Dedifferentiated amniotic fluid mesenchymal stem cell (primary cell): ENCODE data around the gene SCPEP1.

Source experiments
- DNase-seq: peaks from one replicate; pipeline ENCODE4 v3.0.0-alpha.2; 2016; ENCODE audit errors: extremely low spot score

SCPEP1 gene

DNA sequence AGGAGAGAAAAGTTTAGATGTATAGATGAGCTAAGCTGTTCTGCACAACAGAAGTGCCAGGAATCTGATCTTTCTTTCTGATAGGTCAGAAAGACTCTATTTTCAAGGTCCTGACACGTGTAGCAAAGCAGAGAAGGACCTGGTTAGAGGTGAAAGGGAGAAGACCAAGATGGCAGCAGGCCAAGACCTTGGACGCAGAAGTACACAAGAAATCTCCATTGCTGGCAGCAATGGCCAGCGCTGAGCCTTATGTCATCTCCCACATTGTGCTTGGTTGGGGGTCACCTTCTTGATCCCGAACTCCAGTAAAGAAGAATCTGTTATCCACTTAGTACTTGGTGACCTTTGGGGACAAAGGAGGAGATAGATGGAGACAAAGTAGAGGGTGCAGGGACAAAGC, 65.3 kb downstream of the SCPEP1 start:
- DNase-seq: no peak

DNA sequence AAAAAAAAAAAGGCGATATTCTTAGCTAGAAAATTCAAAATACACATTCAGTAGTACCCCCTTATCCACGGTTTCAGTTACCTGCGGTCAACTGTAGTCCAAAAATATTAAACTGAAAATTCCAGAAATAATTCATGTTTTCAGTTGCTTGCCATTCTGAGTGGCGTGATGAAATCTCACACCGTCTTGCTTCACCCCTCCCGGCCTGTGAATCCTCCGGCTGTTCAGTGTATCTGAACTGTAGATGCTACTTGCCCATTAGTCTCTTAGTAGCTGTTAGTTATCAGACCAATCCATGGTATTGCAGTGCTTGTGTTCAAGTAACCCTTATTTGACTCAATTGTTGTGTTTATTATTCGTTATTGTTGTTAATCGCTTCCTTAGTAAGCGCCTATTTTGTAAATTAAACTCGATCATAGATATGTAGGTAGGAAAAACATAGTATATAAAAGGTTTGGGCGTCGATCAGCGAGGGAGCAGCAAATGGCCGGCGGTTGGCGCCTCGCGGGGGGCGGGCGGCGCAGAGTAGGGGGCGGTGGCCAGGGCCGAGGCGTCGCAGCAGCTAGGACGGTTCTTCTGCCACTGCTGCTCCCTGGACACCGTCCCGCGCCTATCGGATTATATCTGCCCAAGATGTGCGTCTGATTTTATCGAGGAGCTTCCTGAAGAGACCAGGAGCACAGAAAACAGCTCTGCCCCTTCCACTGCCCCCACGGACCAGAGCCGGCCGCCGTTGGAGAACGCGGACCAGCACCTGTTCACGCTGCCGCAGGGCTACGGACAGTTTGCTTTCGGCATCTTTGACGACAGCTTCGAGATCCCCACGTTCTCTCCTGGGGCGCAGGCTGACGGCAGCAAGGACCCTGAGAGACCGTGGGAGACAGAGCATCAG, 67.3 kb downstream of the SCPEP1 start:
- DNase-seq: no peak

DNA sequence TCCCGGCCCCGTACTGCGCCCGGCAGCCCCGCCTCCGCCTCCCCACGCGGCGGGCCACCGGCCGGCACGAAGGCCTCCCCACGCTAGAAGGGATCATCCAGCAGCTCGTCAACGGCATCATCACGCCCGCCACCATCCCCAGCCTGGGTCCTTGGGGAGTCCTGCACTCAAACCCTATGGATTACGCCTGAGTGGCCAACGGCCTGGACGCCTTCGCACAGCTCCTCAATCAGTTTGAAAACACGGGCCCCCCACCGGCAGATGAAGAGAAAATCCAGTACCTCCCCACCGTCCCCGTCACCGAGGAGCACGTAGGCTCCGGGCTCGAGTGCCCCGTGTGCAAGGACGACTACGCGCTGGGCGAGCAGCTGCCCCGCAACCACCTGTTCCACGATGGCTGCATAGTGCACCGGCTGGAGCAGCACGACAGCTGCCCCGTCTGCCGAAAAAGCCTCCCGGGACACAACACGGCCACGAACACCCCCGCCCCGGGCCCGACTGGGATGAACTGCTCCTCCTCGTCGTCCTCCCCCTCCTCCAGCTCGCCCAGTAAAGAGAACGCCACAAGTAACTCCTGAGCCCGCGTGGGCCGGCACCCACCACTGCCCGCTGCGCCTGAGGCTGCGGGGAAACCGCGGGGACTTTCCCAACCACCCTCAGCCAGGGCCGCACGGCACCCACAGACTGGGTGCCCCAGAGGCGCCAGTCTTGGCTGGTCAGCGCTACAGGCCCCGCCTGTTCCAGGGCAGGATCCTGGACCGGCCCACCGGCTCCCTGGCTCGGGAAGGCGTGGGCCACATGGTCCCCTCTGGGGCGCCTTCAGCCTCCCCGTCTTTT, 68.2 kb downstream of the SCPEP1 start:
- no peak for DNase-seq

DNA sequence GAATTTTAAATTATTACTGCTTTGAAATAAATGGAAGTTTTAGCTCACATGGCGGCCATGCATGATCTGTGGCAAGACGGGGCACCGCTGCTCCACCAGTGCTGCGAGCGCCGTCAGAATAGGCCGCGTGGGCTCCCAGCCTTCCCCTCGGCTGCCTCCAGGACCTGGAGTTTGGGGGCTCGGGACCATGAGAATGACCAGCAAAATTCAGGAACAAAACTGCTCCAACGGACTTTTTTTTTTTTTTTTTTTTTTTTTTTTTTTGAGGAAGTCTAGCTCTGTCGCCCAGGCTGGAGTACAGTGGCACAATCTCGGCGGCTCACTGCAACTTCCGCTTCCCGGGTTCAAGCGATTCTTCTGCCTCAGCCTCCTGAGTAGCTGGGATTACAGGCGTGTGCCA, 68.8 kb downstream of the SCPEP1 start:
- no peak for DNase-seq

DNA sequence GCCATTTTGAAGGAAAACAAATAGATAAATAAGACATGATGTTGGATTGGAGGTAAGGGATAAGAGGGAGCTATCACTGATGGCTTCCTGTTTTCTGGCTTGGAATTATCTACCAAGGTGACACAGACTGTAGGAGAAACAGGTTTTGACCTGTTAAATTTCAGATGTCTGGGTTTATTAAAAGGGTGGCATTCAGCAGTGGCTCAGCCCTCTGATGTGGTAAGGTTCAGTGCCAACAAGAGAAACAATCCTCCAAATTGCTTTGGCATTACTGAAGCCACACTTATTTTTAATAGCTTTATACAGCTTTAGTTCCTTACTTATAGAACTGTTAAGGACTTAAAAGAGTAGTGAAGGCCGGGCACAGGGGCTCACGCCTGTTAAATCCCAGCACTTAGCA, 70.2 kb downstream of the SCPEP1 start:
- DNase-seq: no peak

DNA sequence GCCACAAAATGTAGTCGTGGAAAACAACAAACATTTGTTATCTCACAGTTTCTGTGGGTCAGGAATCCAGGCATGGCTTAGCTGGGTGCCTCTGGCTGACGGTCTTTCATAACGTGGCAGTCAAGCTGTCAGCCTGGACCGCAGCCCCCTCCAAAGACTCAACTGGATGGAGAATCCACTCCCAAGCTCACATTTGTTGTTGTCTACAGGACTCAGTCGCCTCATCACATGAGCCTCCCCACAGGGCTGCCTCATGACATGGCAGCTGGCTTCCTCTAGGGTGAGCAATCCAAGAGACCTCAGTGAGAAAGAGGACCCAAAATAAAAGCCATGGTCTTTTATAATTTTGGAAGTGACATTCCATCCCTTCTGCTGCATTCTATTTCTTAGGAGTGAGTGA, 72.4 kb downstream of the SCPEP1 start:
- DNase-seq: no peak

DNA sequence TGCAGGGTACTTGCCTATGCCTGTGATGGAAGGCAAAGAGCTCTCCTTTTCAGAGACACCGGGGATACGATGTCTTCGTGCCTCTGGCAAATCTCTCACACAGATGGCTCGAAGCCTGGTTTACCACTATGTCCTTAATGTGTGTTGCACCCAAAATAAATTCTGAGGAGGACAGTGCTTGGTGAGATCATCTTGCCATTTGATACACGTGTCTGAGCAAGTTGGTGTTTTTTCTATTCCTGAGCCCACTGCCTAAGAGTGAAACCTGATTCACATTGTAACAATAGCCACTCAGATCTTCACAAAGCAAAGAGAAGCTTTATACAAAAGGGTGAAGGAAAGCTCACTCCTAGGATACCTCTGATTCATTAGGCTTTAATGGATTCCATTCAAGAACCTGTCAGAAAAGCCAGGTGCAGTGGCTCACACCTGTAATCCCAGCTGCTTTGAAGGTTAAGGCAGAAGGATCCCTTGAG, 74.0 kb downstream of the SCPEP1 start:
- no peak for DNase-seq
